ENCODE results near the gene PEX12.

The PEX12 gene

GRCh38 chr17:35559495-35560210 is 18.7 kb downstream of the PEX12 start:
- no peak for TF ChIP-seq POLR2AphosphoS5 (IDR thresholded peaks at IDR 0.05; ENCODE audit: low read depth)
- no peak for TF ChIP-seq SPI1 (IDR thresholded peaks at IDR 0.05; ENCODE audit: borderline replicate concordance, low read depth)
- no peak for TF ChIP-seq REST (IDR thresholded peaks at IDR 0.05; ENCODE audit: insufficient replicate concordance, low read depth)
- TF ChIP-seq, protein P1, sequence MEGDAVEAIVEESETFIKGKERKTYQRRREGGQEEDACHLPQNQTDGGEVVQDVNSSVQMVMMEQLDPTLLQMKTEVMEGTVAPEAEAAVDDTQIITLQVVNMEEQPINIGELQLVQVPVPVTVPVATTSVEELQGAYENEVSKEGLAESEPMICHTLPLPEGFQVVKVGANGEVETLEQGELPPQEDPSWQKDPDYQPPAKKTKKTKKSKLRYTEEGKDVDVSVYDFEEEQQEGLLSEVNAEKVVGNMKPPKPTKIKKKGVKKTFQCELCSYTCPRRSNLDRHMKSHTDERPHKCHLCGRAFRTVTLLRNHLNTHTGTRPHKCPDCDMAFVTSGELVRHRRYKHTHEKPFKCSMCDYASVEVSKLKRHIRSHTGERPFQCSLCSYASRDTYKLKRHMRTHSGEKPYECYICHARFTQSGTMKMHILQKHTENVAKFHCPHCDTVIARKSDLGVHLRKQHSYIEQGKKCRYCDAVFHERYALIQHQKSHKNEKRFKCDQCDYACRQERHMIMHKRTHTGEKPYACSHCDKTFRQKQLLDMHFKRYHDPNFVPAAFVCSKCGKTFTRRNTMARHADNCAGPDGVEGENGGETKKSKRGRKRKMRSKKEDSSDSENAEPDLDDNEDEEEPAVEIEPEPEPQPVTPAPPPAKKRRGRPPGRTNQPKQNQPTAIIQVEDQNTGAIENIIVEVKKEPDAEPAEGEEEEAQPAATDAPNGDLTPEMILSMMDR (IDR thresholded peaks at IDR 0.05; ENCODE audit: insufficient read depth, low read length) = no peak
- no peak for TF ChIP-seq GABPA (IDR thresholded peaks at IDR 0.05; ENCODE audit: low read depth)
- H3K4me3 ChIP-seq (replicated peaks; ENCODE audit: insufficient read depth, low read length) = no peak overlapping the region
- DNase-seq (ENCODE audit: low read depth in 1 of 2, low spot score in 1 of 2) = no peak
- H3K27me3 ChIP-seq (ENCODE audit: insufficient read depth, poor library complexity, severe bottlenecking) = no peaks in the 10 kb centered on the region
- no peak overlapping the region for H3K27ac ChIP-seq (replicated peaks)

DNA sequence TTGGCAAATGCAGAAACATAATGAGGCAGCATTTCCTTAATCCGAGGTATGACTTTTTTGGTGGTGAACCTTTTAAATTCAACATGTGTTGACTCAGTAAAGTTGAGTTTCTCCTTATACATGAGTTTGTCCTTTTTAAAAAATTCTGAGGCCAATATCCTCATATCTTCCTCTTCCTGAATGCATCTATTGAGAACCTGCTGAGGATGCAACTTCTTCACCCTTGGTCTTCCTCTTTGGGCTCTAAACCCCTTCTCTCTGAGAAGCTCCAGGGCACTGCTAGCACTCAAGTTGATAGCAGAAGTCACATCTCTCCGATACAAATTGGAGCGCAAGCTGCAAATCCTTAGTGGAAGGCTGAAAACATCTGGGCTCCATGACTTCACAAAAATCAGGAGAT is 21.0 kb downstream of the PEX12 start:
- peak in 1 of 2 experiments; percentile 6 for DNase-seq (ENCODE audit: low read depth in 1 of 2, low spot score in 1 of 2)
- TF ChIP-seq GABPA (IDR thresholded peaks at IDR 0.05; ENCODE audit: low read depth) (no peak), REST (IDR thresholded peaks at IDR 0.05; ENCODE audit: insufficient replicate concordance, low read depth) (no peak), SPI1 (IDR thresholded peaks at IDR 0.05; ENCODE audit: borderline replicate concordance, low read depth) (no peak), POLR2AphosphoS5 (IDR thresholded peaks at IDR 0.05; ENCODE audit: low read depth) (no peak)
- TF ChIP-seq, protein P1 (IDR thresholded peaks at IDR 0.05; ENCODE audit: insufficient read depth, low read length) = no peak
- H3K27ac ChIP-seq (replicated peaks) = no peak overlapping the region
- H3K27me3 ChIP-seq (ENCODE audit: insufficient read depth, poor library complexity, severe bottlenecking) = no peaks in the 10 kb centered on the region
- no peak overlapping the region for H3K4me3 ChIP-seq (replicated peaks; ENCODE audit: insufficient read depth, low read length)

DNA sequence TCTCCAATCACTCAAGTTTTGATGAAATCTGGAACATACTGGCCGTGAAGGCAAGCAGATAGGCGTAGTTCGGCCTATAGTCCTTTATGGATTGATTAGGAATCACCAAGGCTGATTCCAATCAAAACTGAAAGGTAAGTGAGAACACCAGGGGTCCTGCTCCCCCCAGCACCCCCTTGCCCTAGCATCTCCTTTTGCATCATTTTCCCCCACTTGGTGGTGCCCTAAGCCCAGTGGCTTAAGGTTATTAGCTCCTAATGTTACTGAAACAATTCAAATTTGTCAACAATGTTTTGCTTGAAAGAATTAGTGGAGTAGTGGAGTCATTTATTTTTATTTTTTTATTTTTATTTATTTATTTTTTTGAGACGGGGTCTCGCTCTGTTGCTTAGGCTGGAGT is 22.7 kb downstream of the PEX12 start:
- Histone ChIP-seq H3K4me3 (replicated peaks; ENCODE audit: insufficient read depth, low read length) (no peak overlapping the region), H3K27ac (replicated peaks) (no peak overlapping the region), H3K27me3 (ENCODE audit: insufficient read depth, poor library complexity, severe bottlenecking) (no peaks in the 10 kb centered on the region)
- DNase-seq (ENCODE audit: low read depth in 1 of 2, low spot score in 1 of 2) = no peak
- TF ChIP-seq, protein P1 (IDR thresholded peaks at IDR 0.05; ENCODE audit: insufficient read depth, low read length) = no peak
- TF ChIP-seq SPI1 (IDR thresholded peaks at IDR 0.05; ENCODE audit: borderline replicate concordance, low read depth) = no peak

- H3K27ac ChIP-seq (replicated peaks) = no peak overlapping the region
- no peak overlapping the region for H3K4me3 ChIP-seq (replicated peaks; ENCODE audit: insufficient read depth, low read length)
- no peaks in the 10 kb centered on the region for H3K27me3 ChIP-seq (ENCODE audit: insufficient read depth, poor library complexity, severe bottlenecking)
- TF ChIP-seq REST (IDR thresholded peaks at IDR 0.05; ENCODE audit: insufficient replicate concordance, low read depth) = no peak
- no peak for TF ChIP-seq POLR2AphosphoS5 (IDR thresholded peaks at IDR 0.05; ENCODE audit: low read depth)
- no peak for TF ChIP-seq SPI1 (IDR thresholded peaks at IDR 0.05; ENCODE audit: borderline replicate concordance, low read depth)
- no peak for TF ChIP-seq GABPA (IDR thresholded peaks at IDR 0.05; ENCODE audit: low read depth)
- TF ChIP-seq, protein P1 (IDR thresholded peaks at IDR 0.05; ENCODE audit: insufficient read depth, low read length) = no peak
- DNase-seq (ENCODE audit: low read depth in 1 of 2, low spot score in 1 of 2) = no peak
Observed at GRCh38 chr17:35554668-35555067, 23.7 kb downstream of the PEX12 start.
